Activated CD4-positive, alpha-beta T cell treated with anti-CD3 and anti-CD28 coated beads for 36 hours (primary cell): ENCODE data around the gene RAC2. TPM values are rescaled to one million over a fixed set of nuclear protein-coding genes. Genes with fewer than 3 reads are reported as not detected.

Experiments
- ATAC-seq: fragments of 200-7000 bp; cut with Tn5 transposase; one replicate; pipeline ENCODE4 v1.10.0; 2021; ENCODE audit warnings: mild to moderate bottlenecking, moderate library complexity
- CTCF ChIA-PET: fragments of 350-600 bp; sonication (Branson Sonifier 250); formaldehyde crosslinking; loops from one replicate; lab custom pipeline; 2021; ENCODE audit warnings: antibody characterized with exemption; lab: Charles Lee
- POLR2A ChIA-PET: fragments of 350-600 bp; sonication (Branson Sonifier 250); formaldehyde crosslinking; loops from one replicate; lab custom pipeline; 2021; ENCODE audit warnings: antibody characterized with exemption, inconsistent platforms; lab: Charles Lee
- DNase-seq: peaks from one replicate; pipeline ENCODE4 v3.0.0-alpha.2; 2020
- H3K27ac Mint-ChIP-seq: one replicate; pipeline ENCODE4 v1.8.0; 2021; ENCODE audit warnings: mixed read lengths
- H3K27me3 Mint-ChIP-seq: one replicate; pipeline ENCODE4 v1.8.0; 2021; ENCODE audit warnings: mixed read lengths
- H3K36me3 Mint-ChIP-seq: one replicate; pipeline ENCODE4 v1.8.0; 2021; ENCODE audit warnings: low read depth, mixed read lengths
- H3K4me1 Mint-ChIP-seq: one replicate; pipeline ENCODE4 v1.8.0; 2021; ENCODE audit warnings: mixed read lengths
- H3K4me3 Mint-ChIP-seq: one replicate; pipeline ENCODE4 v1.8.0; 2021; ENCODE audit warnings: mild to moderate bottlenecking, moderate library complexity, mixed read lengths
- H3K9me3 Mint-ChIP-seq: one replicate; pipeline ENCODE4 v1.8.0; 2021; ENCODE audit warnings: low read depth, mixed read lengths
- intact Hi-C, 2 experiments: fragments of 100-400 bp; cut with DNase I in 1 of 2; cut with micrococcal nuclease in 1 of 2; formaldehyde crosslinking; loops; one replicate each; pipeline versions ENCODE4 v1.14.2 to v1.15.1; 2022 to 2024; cut with DNase I, micrococcal nuclease
- total RNA-seq, 2 experiments: library from RNA; stranded (reverse); gene quantifications; one replicate each; pipeline ENCODE4 v1.2.3, GENCODE V29; 2021

RAC2 gene
- total RNA-seq, 2 experiments from 2014 or later = 692 to 930 TPM

DNA sequence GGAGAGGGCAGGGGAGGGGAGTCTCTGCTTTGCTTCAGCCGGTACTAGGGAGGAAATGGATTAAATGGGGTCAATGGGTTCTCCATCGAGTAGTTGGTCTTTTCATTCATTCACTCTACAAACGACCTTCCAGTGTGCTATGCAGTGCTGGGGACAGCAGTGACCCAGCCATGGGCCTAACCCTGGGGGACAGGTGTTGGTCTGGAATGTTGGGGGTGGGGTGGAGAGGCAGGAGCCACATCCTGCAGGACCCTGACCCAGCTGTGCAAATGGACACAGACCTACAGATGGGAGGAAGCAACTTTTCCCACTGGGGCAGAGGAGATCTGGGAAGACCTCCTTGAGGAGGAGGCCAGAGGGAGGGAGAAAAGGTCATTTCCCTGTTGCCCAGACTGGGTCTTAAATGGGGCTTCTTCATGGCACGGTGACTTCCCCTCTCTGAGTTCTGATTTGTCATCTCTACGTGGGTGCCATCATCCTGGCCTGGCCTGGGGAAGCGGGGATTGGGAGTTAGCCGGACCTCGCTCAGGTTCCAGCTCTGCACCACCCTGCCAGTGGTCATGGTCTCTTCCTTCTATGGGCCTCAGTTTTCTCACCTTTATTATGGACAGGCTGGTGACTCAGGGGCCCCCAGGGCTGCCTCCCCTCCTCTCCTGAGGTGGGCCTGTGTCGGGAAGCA is 40.2 kb upstream of the RAC2 start:
- H3K36me3 Mint-ChIP-seq = peaks cover 6% of the 10 kb centered on the region
- no peaks in the 10 kb centered on the region for H3K27me3 Mint-ChIP-seq
- no peaks in the 10 kb centered on the region for H3K9me3 Mint-ChIP-seq
- peaks cover 72% of the 10 kb centered on the region for H3K4me1 Mint-ChIP-seq
- intact Hi-C loops = no loop called here
- CTCF ChIA-PET = interaction anchor here (0.7 to 1.5 kb wide), 10 partner anchors 11 to 739 kb away, joined by 3 to 5 read pairs (median 3); no protein-coding TSS in a partner anchor
- peak overlapping the region; percentile 98 for H3K27ac Mint-ChIP-seq
- peak overlapping the region; percentile 82 for H3K4me3 Mint-ChIP-seq
- ATAC-seq = peak; percentile 4
- DNase-seq = no peak
- POLR2A ChIA-PET = no interaction called here

DNA sequence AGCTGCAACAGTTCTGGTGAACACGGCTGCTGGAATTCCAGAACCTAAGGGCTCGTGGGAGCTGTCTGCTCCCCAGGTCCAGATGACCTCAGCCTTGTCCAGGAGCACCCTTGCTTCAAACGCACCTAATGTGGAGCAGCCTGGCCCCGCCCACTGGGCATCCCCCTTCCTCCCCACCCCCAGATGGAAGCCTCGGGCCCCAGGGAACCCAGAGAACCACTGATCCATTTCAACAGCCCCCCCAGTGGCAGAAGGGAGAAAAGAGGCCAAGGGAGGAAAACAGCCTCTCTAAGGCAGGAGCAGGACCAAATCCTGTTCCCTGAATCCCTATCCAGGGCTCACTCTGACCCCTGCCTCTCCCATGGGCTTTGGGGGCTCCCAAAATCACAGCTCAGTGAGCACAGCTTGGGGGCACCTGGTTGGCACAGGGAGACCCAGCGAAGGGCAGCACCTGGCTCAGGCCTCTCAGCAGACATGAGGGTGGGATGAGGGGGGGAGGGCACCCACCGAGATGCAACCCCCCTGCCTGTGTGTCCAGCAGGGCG is 39.4 kb upstream of the RAC2 start:
- no peaks in the 10 kb centered on the region for H3K9me3 Mint-ChIP-seq
- peak overlapping the region; percentile 82 for H3K4me3 Mint-ChIP-seq
- H3K27ac Mint-ChIP-seq = peak overlapping the region; percentile 98
- peaks cover 65% of the 10 kb centered on the region for H3K4me1 Mint-ChIP-seq
- intact Hi-C loops = loop anchor here (2.0 kb wide), 3 partner anchors 17 to 161 kb away; no protein-coding TSS in a partner anchor
- no peaks in the 10 kb centered on the region for H3K27me3 Mint-ChIP-seq
- POLR2A ChIA-PET = interaction anchor here (0.6 to 0.7 kb wide), 2 partner anchors 386 to 906 kb away, joined by 3 read pairs; no protein-coding TSS in a partner anchor
- DNase-seq = peak; percentile 84
- peak; percentile 20 for ATAC-seq
- H3K36me3 Mint-ChIP-seq = peaks cover 2% of the 10 kb centered on the region
- CTCF ChIA-PET = interaction anchor here (0.7 to 3.2 kb wide), 9 partner anchors 10 to 284 kb away, joined by 3 to 30 read pairs (median 4); no protein-coding TSS in a partner anchor

DNA sequence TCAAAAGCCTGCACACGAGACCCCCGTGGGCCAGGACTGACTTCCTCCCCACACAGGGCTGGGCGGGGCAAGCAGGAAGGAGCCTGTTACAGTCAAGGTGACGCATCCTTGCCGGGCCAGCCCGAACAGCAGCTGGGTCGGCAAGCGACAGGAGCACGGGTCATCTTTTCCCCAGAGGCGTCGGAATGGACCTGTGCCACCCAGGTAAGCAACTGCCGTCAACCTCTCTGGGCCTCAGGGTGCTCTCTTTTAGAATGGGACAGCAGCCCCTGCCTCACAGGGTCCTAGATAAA is 38.3 kb upstream of the RAC2 start, which contains the start of gene CYTH4:
Gene CYTH4, plus strand, starts transcription at position 124 of the 293 bp plus-strand sequence. Its CDS starts 62 bp downstream, at position 186.
- peaks cover 2% of the 10 kb centered on the region for H3K36me3 Mint-ChIP-seq
- no peaks in the 10 kb centered on the region for H3K27me3 Mint-ChIP-seq
- POLR2A ChIA-PET = interaction anchor here (0.6 to 1.3 kb wide), 3 partner anchors 9 to 67 kb away, joined by 3 to 4 read pairs (median 4); no protein-coding TSS in a partner anchor
- peak within 1 kb of the TSS; percentile 98 for H3K27ac Mint-ChIP-seq
- intact Hi-C loops = loop anchor here (2.0 kb wide), 3 partner anchors 16 to 160 kb away; no protein-coding TSS in a partner anchor
- peak within 1 kb of the TSS; percentile 82 for H3K4me3 Mint-ChIP-seq
- peak; percentile 93 for DNase-seq
- H3K4me1 Mint-ChIP-seq = peaks cover 60% of the 10 kb centered on the region
- no peaks in the 10 kb centered on the region for H3K9me3 Mint-ChIP-seq
- peak; percentile 87 for ATAC-seq
- CTCF ChIA-PET = interaction anchor here (0.6 to 3.2 kb wide), 8 partner anchors 9 to 279 kb away, joined by 3 to 30 read pairs (median 5); no protein-coding TSS in a partner anchor

DNA sequence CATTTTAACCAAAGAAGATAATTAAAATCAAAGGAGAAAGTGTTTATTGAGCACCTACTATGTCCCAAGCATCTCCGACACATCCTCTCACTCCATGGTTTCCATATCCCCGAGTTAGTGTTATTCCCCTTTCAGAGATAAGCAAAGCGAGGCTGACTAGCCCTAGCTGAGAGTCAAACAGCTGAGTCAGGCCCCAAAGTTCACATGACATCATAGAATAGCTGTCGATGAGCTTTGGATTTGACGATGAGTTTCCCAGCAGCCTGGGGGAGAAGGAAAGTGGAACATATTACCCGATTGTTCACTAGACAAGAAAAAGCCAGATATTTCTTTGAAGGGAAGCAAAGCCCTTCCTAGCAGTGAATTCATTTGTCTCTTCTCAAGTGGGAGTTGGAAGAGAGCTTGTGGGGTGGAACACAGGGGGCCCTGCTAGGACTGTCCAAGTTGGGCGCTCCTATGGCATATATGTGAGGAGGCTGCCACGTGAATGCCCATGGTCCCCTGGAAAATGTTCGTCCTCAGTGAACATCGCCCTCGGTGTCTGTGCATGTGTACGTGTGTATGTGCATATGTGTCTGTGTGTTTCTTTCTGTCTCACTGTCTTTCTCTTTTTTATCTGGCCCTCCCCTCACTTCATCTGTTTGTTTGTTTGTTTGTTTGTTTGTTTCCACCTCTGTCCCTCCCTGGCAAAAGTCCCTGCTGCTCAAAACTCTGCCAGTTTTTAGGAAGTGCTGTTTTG is 37.7 kb upstream of the RAC2 start:
- intact Hi-C loops = loop anchor here (1.0 to 2.0 kb wide), 4 partner anchors 15 to 159 kb away; no protein-coding TSS in a partner anchor
- POLR2A ChIA-PET = interaction anchor here (0.8 to 1.3 kb wide), 3 partner anchors 8 to 39 kb away, joined by 3 to 4 read pairs (median 3); no protein-coding TSS in a partner anchor
- Mint-ChIP-seq H3K27ac (peak overlapping the region; percentile 98), H3K36me3 (peaks cover 2% of the 10 kb centered on the region), H3K27me3 (no peaks in the 10 kb centered on the region), H3K4me1 (peaks cover 57% of the 10 kb centered on the region), H3K9me3 (no peaks in the 10 kb centered on the region), H3K4me3 (peak overlapping the region; percentile 82)
- CTCF ChIA-PET = interaction anchor here (0.8 to 3.2 kb wide), 7 partner anchors 10 to 146 kb away, joined by 3 to 30 read pairs (median 6); no protein-coding TSS in a partner anchor
- peak; percentile 70 for DNase-seq
- ATAC-seq = peak; percentile 43

DNA sequence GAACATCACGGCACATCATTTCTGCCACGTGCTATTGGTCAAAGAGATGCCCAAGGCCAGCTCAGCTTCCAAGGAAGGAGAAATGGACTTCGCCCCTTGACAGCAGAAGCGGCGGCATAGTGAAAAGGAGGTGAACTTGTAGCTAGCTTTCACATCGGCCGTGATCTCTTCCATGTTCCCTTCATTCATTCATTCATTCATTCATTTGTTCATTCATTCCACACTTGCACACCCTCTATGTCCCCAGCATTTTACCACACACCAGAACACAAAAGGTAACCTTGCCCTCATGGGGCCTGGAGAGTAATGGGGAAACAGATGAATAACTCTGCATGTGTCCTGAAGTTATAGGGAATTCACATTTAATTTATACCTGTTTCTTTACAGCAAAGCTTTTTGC is 37.1 kb upstream of the RAC2 start:
- Mint-ChIP-seq H3K27me3 (no peaks in the 10 kb centered on the region), H3K4me3 (no peak overlapping the region), H3K9me3 (no peaks in the 10 kb centered on the region), H3K36me3 (peaks cover 2% of the 10 kb centered on the region), H3K27ac (peak overlapping the region; percentile 98), H3K4me1 (peaks cover 57% of the 10 kb centered on the region)
- ChIA-PET CTCF (interaction anchor here (0.8 to 3.2 kb wide), 5 partner anchors 10 to 145 kb away, joined by 3 to 30 read pairs (median 6); no protein-coding TSS in a partner anchor), POLR2A (interaction anchor here (0.8 to 1.2 kb wide), 2 partner anchors 8 to 39 kb away, joined by 3 to 4 read pairs; no protein-coding TSS in a partner anchor)
- ATAC-seq (no peak), DNase-seq (no peak)
- intact Hi-C loops = loop anchor here in 1 of 2 experiments (1.0 kb wide), 1 partner anchor 14 kb away; no protein-coding TSS in a partner anchor

DNA sequence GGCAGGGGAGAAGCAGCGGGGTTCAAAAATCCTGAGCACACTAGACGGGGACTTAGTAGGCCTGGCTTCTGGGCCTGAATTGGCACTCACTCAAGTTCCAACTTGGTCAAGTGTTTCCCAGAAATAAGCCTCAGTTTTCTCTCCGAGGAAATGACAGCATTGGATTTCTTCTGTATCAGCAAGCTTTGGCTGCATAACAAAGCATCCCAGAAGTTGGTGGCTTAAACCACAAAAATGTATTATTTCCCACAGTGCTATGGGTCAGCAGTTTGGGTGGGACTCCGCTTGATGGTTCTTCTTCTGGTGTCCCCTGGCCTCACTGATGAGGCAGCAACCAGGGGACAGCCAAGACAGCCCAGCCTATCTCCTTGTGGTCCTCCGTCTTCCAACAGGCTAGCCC is 36.6 kb upstream of the RAC2 start:
- peaks cover 57% of the 10 kb centered on the region for H3K4me1 Mint-ChIP-seq
- H3K36me3 Mint-ChIP-seq = peaks cover 2% of the 10 kb centered on the region

DNA sequence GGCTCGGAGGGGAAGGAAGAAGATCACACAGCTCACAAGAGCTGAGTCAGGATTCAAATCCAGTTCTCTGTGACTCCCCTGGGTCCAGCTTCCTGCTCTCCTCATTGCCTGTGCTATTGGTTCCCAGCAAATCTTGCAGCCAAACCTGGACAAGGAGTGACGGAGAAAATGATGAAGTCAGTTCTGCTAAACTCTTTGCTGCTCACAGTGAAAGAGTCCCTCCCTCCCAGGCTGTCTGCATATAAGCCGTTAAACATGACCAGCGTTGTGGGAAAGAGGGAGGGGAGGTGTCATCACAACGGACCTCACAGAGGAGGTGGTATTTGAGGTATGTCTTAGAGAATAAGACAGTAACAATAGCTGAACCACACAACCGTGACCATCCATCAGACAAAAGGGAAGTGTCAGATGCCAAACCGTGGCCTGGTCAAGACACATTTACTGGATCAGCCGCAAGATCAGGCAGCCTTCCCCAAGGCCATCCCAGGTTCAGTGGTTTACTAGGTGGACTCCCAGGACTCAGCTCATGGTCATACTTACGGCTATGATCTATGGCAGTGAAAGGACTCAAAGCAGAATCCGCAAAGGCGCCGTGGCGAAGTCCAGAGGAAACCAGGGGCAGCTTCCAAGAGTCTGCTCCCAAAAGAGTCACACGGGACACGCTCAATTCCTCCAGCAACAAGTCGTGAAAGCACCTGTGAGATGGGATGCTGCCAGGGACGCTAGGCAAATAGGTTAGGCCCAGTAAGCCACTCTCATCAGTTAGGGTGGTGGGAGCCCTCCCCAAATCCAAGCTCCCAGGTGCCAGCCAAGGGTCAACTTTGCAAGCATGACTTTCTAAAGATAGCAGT is 35.5 kb upstream of the RAC2 start:
- Mint-ChIP-seq H3K4me1 (peaks cover 61% of the 10 kb centered on the region), H3K27ac (no peak overlapping the region), H3K9me3 (no peaks in the 10 kb centered on the region), H3K36me3 (no peaks in the 10 kb centered on the region), H3K4me3 (no peak overlapping the region), H3K27me3 (no peaks in the 10 kb centered on the region)
- POLR2A ChIA-PET = no interaction called here
- intact Hi-C loops = no loop called here
- ATAC-seq = no peak
- CTCF ChIA-PET = interaction anchor here (0.7 to 3.5 kb wide), 3 partner anchors 12 to 26 kb away, joined by 3 to 16 read pairs (median 4); no protein-coding TSS in a partner anchor
- no peak for DNase-seq

More for the DNA sequence above, 36.6 kb upstream of the RAC2 start:
- intact Hi-C loops = loop anchor here in 1 of 2 experiments (1.0 kb wide), 1 partner anchor 13 kb away; no protein-coding TSS in a partner anchor
- H3K27me3 Mint-ChIP-seq = no peaks in the 10 kb centered on the region
- CTCF ChIA-PET = interaction anchor here (1.5 to 3.2 kb wide), 3 partner anchors 13 to 20 kb away, joined by 4 to 30 read pairs (median 19); no protein-coding TSS in a partner anchor
- H3K4me3 Mint-ChIP-seq = no peak overlapping the region
- DNase-seq (no peak), ATAC-seq (no peak)
- H3K9me3 Mint-ChIP-seq = no peaks in the 10 kb centered on the region
- POLR2A ChIA-PET = interaction anchor here (0.8 kb wide), 1 partner anchor 38 kb away, joined by 3 read pairs; no protein-coding TSS in a partner anchor
- no peak overlapping the region for H3K27ac Mint-ChIP-seq

DNA sequence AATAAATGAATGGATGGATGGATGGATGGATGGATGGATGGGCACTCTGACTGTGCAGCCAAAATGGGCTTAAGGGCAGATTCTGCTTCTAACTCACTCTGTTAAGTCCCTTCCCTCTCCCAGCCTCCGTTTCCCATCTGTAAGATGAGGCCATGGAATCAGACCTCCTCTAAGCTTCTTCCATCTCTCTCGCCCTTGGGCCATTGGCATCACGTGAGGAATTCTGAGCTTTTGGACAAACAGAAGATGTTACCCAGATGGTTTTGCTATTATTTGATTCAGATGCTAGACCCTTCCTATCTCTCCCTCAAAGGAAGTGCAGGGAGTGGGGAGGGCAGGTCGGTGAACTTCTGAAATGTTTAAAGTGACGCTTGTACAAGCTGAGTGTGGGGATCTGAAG is 34.2 kb upstream of the RAC2 start:
- peaks cover 60% of the 10 kb centered on the region for H3K4me1 Mint-ChIP-seq
- DNase-seq (no peak), ATAC-seq (no peak)
- H3K36me3 Mint-ChIP-seq = no peaks in the 10 kb centered on the region
- H3K4me3 Mint-ChIP-seq = no peak overlapping the region
- ChIA-PET CTCF (interaction anchor here (0.5 to 3.5 kb wide), 4 partner anchors 11 to 234 kb away, joined by 3 to 16 read pairs (median 3); no protein-coding TSS in a partner anchor), POLR2A (no interaction called here)
- H3K27me3 Mint-ChIP-seq = no peaks in the 10 kb centered on the region
- no peak overlapping the region for H3K27ac Mint-ChIP-seq
- H3K9me3 Mint-ChIP-seq = no peaks in the 10 kb centered on the region
- intact Hi-C loops = no loop called here

DNA sequence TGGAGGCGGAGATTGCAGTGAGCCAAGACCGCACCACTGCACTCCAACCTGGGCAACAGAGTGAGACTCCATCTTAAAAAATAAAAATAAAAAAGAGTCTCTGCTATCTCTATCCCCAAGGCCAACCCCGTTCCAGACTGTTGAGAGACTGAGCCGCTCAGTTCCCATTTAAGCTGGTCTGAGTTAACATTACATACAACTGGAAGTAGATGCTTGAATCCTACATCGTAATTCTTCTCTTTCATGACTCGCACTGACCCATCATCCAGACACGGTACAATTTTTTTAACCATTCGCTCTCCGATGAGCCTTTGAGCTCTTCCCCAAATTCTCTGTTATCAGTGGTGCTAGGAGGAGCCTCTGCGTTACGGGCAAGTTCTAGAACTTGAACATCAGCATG is 33.3 kb upstream of the RAC2 start:
- H3K36me3 Mint-ChIP-seq = no peaks in the 10 kb centered on the region
- peaks cover 56% of the 10 kb centered on the region for H3K4me1 Mint-ChIP-seq
- H3K27me3 Mint-ChIP-seq = no peaks in the 10 kb centered on the region
- POLR2A ChIA-PET = no interaction called here
- no peak for DNase-seq
- H3K9me3 Mint-ChIP-seq = no peaks in the 10 kb centered on the region
- CTCF ChIA-PET = interaction anchor here (0.5 to 3.5 kb wide), 3 partner anchors 17 to 718 kb away, joined by 3 to 16 read pairs (median 3); no protein-coding TSS in a partner anchor
- ATAC-seq = no peak
- H3K27ac Mint-ChIP-seq = peak overlapping the region; percentile 1
- intact Hi-C loops = no loop called here
- H3K4me3 Mint-ChIP-seq = no peak overlapping the region

DNA sequence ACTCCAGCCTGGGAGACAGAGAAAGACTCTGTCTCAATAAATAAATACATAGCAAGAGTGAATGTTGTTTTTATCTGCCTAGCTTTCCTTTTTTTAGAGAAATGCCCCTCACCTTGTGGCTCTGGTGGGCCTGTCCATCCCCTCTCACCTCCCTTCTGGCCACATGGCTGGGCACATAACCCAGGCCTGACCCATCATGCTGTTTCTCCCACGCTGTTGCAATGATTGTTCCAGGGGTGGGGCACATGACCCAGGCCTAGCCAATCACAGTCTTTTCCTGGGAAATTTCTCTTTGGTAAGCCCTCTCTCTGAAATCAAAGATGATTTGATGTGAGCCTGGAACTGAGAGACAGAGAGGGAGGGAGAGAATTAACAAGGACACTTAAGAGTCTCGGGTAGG is 32.7 kb upstream of the RAC2 start:
- ChIA-PET CTCF (interaction anchor here (1.0 to 3.5 kb wide), 3 partner anchors 16 to 41 kb away, joined by 3 to 16 read pairs (median 11); no protein-coding TSS in a partner anchor), POLR2A (no interaction called here)
- Mint-ChIP-seq H3K4me3 (no peak overlapping the region), H3K4me1 (peaks cover 50% of the 10 kb centered on the region), H3K27me3 (no peaks in the 10 kb centered on the region), H3K36me3 (no peaks in the 10 kb centered on the region), H3K27ac (no peak overlapping the region), H3K9me3 (no peaks in the 10 kb centered on the region)
- intact Hi-C loops = no loop called here
- DNase-seq (no peak), ATAC-seq (no peak)
